HepG2 (cell line): ENCODE data around the gene SPECC1L. TPM values are rescaled to one million over a fixed set of nuclear protein-coding genes. Genes with fewer than 3 reads are reported as not detected.

ENCODE experiments used
- ASH2L ChIP-seq: fragments of 300-600, 200-600 bp; sonication (generic); IDR thresholded peaks from 2 replicates; pipeline ENCODE4 v1.7.0; 2017; ENCODE audit warnings: low read depth, mild to moderate bottlenecking, moderate library complexity, mixed read lengths, low read length; ENCODE audit not compliant: insufficient read length
- ATM ChIP-seq: fragments of 450-650 bp; IDR thresholded peaks from 2 replicates; pipeline ENCODE4 v1.7.1; 2017; ENCODE audit warnings: mild to moderate bottlenecking, borderline replicate concordance
- FOXP1 ChIP-seq, 2 experiments: fragments of 450-650 bp in 1 of 2; IDR thresholded peaks; 2 replicates each; pipeline ENCODE4 v1.6.1; 2017 to 2018; ENCODE audit warnings: antibody characterized with exemption in 1 of 2
- HMGA1 ChIP-seq: sonication (generic); formaldehyde crosslinking; conservative IDR thresholded peaks from 2 replicates; pipeline ENCODE4 v1.4.0; 2020; ENCODE audit warnings: missing genetic modification reagents
- KLF11 ChIP-seq: IDR thresholded peaks from 2 replicates; pipeline ENCODE4 v1.6.1; 2016; ENCODE audit warnings: missing compliant biosample characterization
- KLF9 ChIP-seq: IDR thresholded peaks from 2 replicates; pipeline ENCODE4 v1.6.1; 2016; ENCODE audit warnings: low read depth
- MED8 ChIP-seq: sonication (generic); formaldehyde crosslinking; IDR thresholded peaks from 2 replicates; pipeline ENCODE4 v1.8.1; 2023; ENCODE audit warnings: mild to moderate bottlenecking, missing genetic modification reagents; ENCODE audit not compliant: insufficient replicate concordance
- NCOA2 ChIP-seq: sonication (generic); formaldehyde crosslinking; IDR thresholded peaks from 2 replicates; pipeline ENCODE4 v1.8.0; 2022; ENCODE audit warnings: inconsistent platforms
- PCBP1 ChIP-seq: fragments of 200-400 bp; formaldehyde crosslinking; IDR thresholded peaks from 2 replicates; pipeline ENCODE4 v1.6.1; 2017; ENCODE audit warnings: mild to moderate bottlenecking, low read depth, low read length, borderline replicate concordance
- RBM22 ChIP-seq: fragments of 200-400 bp; formaldehyde crosslinking; optimal IDR thresholded peaks from 2 replicates; pipeline ENCODE3; 2017; ENCODE audit warnings: mild to moderate bottlenecking, low read length, moderate library complexity
- SMAD9 ChIP-seq: sonication (generic); formaldehyde crosslinking; IDR thresholded peaks from 2 replicates; pipeline ENCODE4 v1.5.1; 2020; ENCODE audit warnings: mild to moderate bottlenecking, missing genetic modification reagents
- SOX13 ChIP-seq, 3 experiments: fragments of 450-650 bp in 1 of 3; sonication (generic) in 1 of 3; formaldehyde crosslinking in 1 of 3; IDR thresholded peaks in 2 of 3; conservative IDR thresholded peaks in 1 of 3; 2 replicates each; pipeline versions ENCODE4 v1.5.0 to v1.6.1; 2016 to 2020; ENCODE audit warnings: antibody characterized with exemption in 1 of 3, mild to moderate bottlenecking in 1 of 3, missing compliant biosample characterization in 1 of 3, missing genetic modification reagents in 1 of 3, moderate library complexity in 1 of 3
- SSRP1 ChIP-seq: IDR thresholded peaks from 2 replicates; pipeline ENCODE4 v1.6.1; 2016; ENCODE audit warnings: control low read depth
- SYNCRIP ChIP-seq: fragments of 200-400 bp; formaldehyde crosslinking; IDR thresholded peaks from 2 replicates; pipeline ENCODE4 v1.6.1; 2018; ENCODE audit warnings: mild to moderate bottlenecking, low read depth, low read length; ENCODE audit not compliant: insufficient read depth
- ZFP62 ChIP-seq: sonication (generic); formaldehyde crosslinking; IDR thresholded peaks from 2 replicates; pipeline ENCODE4 v1.4.0; 2020; ENCODE audit warnings: missing genetic modification reagents
- ZMYM3 ChIP-seq: sonication (generic); formaldehyde crosslinking; IDR thresholded peaks from 2 replicates; pipeline ENCODE4 v1.5.1; 2020; ENCODE audit warnings: mild to moderate bottlenecking, missing genetic modification reagents
- ZNF101 ChIP-seq: sonication (generic); formaldehyde crosslinking; IDR thresholded peaks from 2 replicates; pipeline ENCODE4 v1.4.0; 2020; ENCODE audit warnings: mild to moderate bottlenecking, low read depth, missing genetic modification reagents, borderline replicate concordance
- ZNF317 ChIP-seq: sonication (generic); formaldehyde crosslinking; IDR thresholded peaks from 2 replicates; pipeline ENCODE4 v1.5.0; 2020; ENCODE audit warnings: mild to moderate bottlenecking, missing genetic modification reagents
- ZNF460 ChIP-seq: sonication (generic); formaldehyde crosslinking; IDR thresholded peaks from 2 replicates; pipeline ENCODE4 v1.5.1; 2020; ENCODE audit warnings: missing genetic modification reagents, mild to moderate bottlenecking, borderline replicate concordance
- ZNF678 ChIP-seq: sonication (generic); formaldehyde crosslinking; IDR thresholded peaks from 2 replicates; pipeline ENCODE4 v1.4.0; 2020; ENCODE audit warnings: mild to moderate bottlenecking, missing genetic modification reagents
- polyA plus RNA-seq, 8 experiments: library from polyadenylated mRNA; depleted of rRNA in 3 of 8; stranded (reverse) in 7 of 8; unstranded in 1 of 8; fragments of >200 nt; fragmentation: Illumina TruSeq in 4 of 8; extraction: Trizol in 4 of 8; gene quantifications; 2 replicates each; pipeline versions ENCODE4 v1.2.1 to v1.2.3, GENCODE V29; 2011 to 2016; ENCODE audit warnings: low read depth in 4 of 8, missing spikeins in 1 of 8, mixed read lengths in 1 of 8; ENCODE audit not compliant: insufficient read depth in 1 of 8
- total RNA-seq, 5 experiments: library from RNA; depleted of rRNA; stranded (reverse); fragments of >200 nt; fragmentation: Illumina TruSeq; extraction: Trizol; gene quantifications; 2 replicates each; pipeline ENCODE4 v1.2.3, GENCODE V29; 2016; ENCODE audit warnings: low read depth in 1 of 5
- TF ChIP-seq, protein P1 (sequence below): sonication (generic); formaldehyde crosslinking; IDR thresholded peaks from 2 replicates; pipeline ENCODE4 v1.9.0; 2021; ENCODE audit warnings: mild to moderate bottlenecking, missing genetic modification reagents
- TF ChIP-seq, protein P2 (sequence below): sonication (generic); formaldehyde crosslinking; IDR thresholded peaks from 2 replicates; pipeline ENCODE4 v1.5.0; 2020; ENCODE audit warnings: missing genetic modification reagents

Gene SPECC1L
- total and polyA plus RNA-seq, 2 of the 13 experiments (the other 11 are each of a cell fraction or from before 2014, with no cell fraction given), result 14.1 to 30.3 TPM

DNA sequence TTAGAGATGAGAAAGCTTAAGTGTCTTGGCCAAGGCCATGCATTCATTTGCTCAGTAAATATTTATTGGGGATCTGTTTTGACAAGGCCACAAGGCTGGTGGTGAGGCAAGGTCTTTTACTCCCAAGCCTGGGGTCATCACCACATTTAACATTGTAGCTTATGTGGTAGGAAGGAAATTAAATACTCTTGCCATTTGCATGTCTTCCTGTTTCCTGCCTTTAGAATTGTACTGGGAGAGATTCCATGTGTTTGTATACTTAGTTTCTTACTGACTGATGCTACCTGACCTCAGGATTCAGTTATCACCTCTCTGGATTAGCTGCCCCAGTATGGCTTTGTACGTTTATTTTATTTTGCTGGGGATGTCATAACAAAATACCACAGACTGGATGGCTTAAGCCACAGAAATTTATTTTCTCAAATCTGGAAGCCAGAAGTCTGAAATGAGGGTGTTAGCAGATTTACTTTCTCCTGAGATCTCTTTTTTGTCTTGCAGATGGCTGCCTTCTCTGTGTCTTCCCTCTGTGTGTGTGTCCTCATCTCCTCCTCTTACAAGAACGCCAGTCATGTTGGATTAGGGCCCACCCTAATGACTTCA, 44.8 kb downstream of the SPECC1L start (continued):
- TF ChIP-seq, protein P1, sequence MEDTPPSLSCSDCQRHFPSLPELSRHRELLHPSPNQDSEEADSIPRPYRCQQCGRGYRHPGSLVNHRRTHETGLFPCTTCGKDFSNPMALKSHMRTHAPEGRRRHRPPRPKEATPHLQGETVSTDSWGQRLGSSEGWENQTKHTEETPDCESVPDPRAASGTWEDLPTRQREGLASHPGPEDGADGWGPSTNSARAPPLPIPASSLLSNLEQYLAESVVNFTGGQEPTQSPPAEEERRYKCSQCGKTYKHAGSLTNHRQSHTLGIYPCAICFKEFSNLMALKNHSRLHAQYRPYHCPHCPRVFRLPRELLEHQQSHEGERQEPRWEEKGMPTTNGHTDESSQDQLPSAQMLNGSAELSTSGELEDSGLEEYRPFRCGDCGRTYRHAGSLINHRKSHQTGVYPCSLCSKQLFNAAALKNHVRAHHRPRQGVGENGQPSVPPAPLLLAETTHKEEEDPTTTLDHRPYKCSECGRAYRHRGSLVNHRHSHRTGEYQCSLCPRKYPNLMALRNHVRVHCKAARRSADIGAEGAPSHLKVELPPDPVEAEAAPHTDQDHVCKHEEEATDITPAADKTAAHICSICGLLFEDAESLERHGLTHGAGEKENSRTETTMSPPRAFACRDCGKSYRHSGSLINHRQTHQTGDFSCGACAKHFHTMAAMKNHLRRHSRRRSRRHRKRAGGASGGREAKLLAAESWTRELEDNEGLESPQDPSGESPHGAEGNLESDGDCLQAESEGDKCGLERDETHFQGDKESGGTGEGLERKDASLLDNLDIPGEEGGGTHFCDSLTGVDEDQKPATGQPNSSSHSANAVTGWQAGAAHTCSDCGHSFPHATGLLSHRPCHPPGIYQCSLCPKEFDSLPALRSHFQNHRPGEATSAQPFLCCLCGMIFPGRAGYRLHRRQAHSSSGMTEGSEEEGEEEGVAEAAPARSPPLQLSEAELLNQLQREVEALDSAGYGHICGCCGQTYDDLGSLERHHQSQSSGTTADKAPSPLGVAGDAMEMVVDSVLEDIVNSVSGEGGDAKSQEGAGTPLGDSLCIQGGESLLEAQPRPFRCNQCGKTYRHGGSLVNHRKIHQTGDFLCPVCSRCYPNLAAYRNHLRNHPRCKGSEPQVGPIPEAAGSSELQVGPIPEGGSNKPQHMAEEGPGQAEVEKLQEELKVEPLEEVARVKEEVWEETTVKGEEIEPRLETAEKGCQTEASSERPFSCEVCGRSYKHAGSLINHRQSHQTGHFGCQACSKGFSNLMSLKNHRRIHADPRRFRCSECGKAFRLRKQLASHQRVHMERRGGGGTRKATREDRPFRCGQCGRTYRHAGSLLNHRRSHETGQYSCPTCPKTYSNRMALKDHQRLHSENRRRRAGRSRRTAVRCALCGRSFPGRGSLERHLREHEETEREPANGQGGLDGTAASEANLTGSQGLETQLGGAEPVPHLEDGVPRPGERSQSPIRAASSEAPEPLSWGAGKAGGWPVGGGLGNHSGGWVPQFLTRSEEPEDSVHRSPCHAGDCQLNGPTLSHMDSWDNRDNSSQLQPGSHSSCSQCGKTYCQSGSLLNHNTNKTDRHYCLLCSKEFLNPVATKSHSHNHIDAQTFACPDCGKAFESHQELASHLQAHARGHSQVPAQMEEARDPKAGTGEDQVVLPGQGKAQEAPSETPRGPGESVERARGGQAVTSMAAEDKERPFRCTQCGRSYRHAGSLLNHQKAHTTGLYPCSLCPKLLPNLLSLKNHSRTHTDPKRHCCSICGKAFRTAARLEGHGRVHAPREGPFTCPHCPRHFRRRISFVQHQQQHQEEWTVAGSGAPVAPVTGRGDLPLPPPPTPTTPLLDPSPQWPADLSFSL (CRISPR knock-in tag), result no peak
- TF ChIP-seq PCBP1 (no peak), ZFP62 (CRISPR knock-in tag) (no peak), MED8 (CRISPR knock-in tag) (no peak), FOXP1 (IDR thresholded peaks at IDR 0.05) (no peak), FOXP1 (CRISPR knock-in tag; IDR thresholded peaks at IDR 0.05) (peak; percentile 69), ATM (no peak), SOX13 (IDR thresholded peaks at IDR 0.05) (no peak), SOX13 (CRISPR knock-in tag; conservative IDR thresholded peaks at IDR 0.05 in 1 of 2, IDR thresholded peaks at IDR 0.05 in 1 of 2) (peak in 1 of 2 experiments; percentile 72; a peak in 2 of 4 replicates), HMGA1 (CRISPR knock-in tag) (no peak), ASH2L (no peak), RBM22 (no peak), NCOA2 (peak; percentile 60; the same call in 1 of the 2 replicates), ZNF678 (CRISPR knock-in tag) (no peak), SYNCRIP (no peak), ZNF460 (no peak), KLF9 (CRISPR knock-in tag) (no peak), KLF11 (CRISPR knock-in tag) (no peak), SSRP1 (CRISPR knock-in tag) (no peak), SMAD9 (CRISPR knock-in tag) (no peak), ZNF101 (CRISPR knock-in tag) (no peak), ZMYM3 (CRISPR knock-in tag) (no peak), ZNF317 (CRISPR knock-in tag) (no peak)
- TF ChIP-seq, protein P2, sequence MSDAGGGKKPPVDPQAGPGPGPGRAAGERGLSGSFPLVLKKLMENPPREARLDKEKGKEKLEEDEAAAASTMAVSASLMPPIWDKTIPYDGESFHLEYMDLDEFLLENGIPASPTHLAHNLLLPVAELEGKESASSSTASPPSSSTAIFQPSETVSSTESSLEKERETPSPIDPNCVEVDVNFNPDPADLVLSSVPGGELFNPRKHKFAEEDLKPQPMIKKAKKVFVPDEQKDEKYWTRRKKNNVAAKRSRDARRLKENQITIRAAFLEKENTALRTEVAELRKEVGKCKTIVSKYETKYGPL (CRISPR knock-in tag), result no peak
